ENCODE data around the gene DYNLRB2.

DYNLRB2 gene

GRCh38 chr16:80596507-80597207 is 55.9 kb downstream of the DYNLRB2 start:
- no peak for DNase-seq (ENCODE audit: low read depth in 4 of 4, low spot score in 1 of 4)

GRCh38 chr16:80599466-80599865 is 58.7 kb downstream of the DYNLRB2 start:
- no peak for DNase-seq (ENCODE audit: low read depth in 4 of 4, low spot score in 1 of 4)
